Esophagus muscularis mucosa (tissue), 4 donors: ENCODE measurements around the gene LCK. TPM values are rescaled to one million over a fixed set of nuclear protein-coding genes. Genes with fewer than 3 reads are reported as not detected.

Source experiments
- DNase-seq: peaks from one replicate; pipeline ENCODE4 v3.0.0-alpha.2; 2017; ENCODE audit errors: extremely low spot score
- H3K27ac ChIP-seq, 4 donors: fragments of 200-600 bp; sonication (generic); replicated peaks in 1 of 4; 1 replicate in 3 of 4; 2 replicates in 1 of 4; pipeline ENCODE4 v1.5.1; 2016 to 2019; ENCODE audit warnings: mild to moderate bottlenecking in 1 of 4
- H3K27me3 ChIP-seq, 4 donors: fragments of 200-600 bp; sonication (generic); one replicate each; pipeline versions ENCODE4 v1.5.1 to v1.6.0; 2016 to 2019
- H3K36me3 ChIP-seq, 4 donors: fragments of 200-600 bp; sonication (generic); one replicate each; pipeline ENCODE4 v1.5.1; 2016 to 2019
- H3K4me1 ChIP-seq, 4 donors: fragments of 200-600 bp; sonication (generic); one replicate each; pipeline ENCODE4 v1.5.1; 2016 to 2019
- H3K4me3 ChIP-seq, 4 donors: fragments of 200-600 bp; sonication (generic); 1 replicate in 2 of 4; 2 replicates in 2 of 4; pipeline ENCODE4 v1.5.1; 2016 to 2019; ENCODE audit warnings: mild to moderate bottlenecking in 4 of 4, moderate library complexity in 1 of 4
- H3K9me3 ChIP-seq, 4 donors: fragments of 200-600 bp; sonication (generic); 1 replicate in 3 of 4; 2 replicates in 1 of 4; pipeline ENCODE4 v1.5.1; 2016 to 2019
- EP300 ChIP-seq: sonication (generic); formaldehyde crosslinking; IDR thresholded peaks from one replicate; pipeline ENCODE4 v1.6.1; 2017; ENCODE audit warnings: antibody characterized with exemption
- POLR2A ChIP-seq: fragments of 450-650 bp; IDR thresholded peaks from one replicate; pipeline ENCODE4 v1.6.1; 2017; ENCODE audit warnings: antibody characterized with exemption, moderate library complexity, mild to moderate bottlenecking, low read depth
- POLR2AphosphoS5 ChIP-seq, 2 donors: sonication (generic); formaldehyde crosslinking; IDR thresholded peaks; one replicate each; pipeline ENCODE4 v1.6.1; 2017; ENCODE audit warnings: antibody characterized with exemption in 2 of 2
- WGBS: methylation state at CpG from one replicate; pipeline ENCODE4 v1.1.5; 2018; 5-methylcytosine and 5-hydroxymethylcytosine counted together
- intact Hi-C: fragments of 100-400 bp; cut with DNase I; formaldehyde crosslinking; loops from one replicate; pipeline ENCODE4 v1.15.1; 2023
- total RNA-seq, 4 donors: library from RNA; depleted of rRNA; stranded (reverse); fragments of >200 nt; gene quantifications; one replicate each; pipeline versions ENCODE4 v1.1.0 to v1.2.1, GENCODE V29; 2016
- TF ChIP-seq, protein P1 (sequence below), 3 experiments: fragments of 200-600 bp in 2 of 3; fragments of 450-650 bp in 1 of 3; sonication (generic) in 2 of 3; IDR thresholded peaks; one replicate each; pipeline ENCODE4 v1.5.1; 2017 to 2019; ENCODE audit warnings: antibody characterized with exemption in 3 of 3, mild to moderate bottlenecking in 2 of 3, moderate library complexity in 1 of 3

Gene LCK
- total RNA-seq, 4 donors from 2014 or later: 0.42 to 2.8 (median 1.1) TPM

DNA sequence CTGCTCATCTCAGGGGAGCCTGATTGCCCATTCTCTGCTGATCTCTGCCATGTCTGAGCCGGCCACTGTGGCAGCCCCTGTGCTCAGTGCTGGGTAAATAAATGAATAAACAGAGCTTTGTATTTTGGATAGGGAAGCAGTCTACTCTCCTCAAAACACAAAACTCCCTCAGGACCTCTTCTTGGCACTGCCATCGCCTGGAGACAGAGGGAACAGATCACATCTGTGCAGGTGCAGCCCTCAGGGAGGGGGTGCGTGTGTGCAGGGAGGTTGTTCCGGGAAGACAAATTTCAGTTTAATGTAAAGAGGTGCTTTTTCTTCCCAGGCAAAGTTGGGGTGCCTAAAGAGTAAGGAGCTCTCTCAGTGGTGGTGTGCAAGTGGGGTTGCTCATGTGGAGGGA, 11.7 kb upstream of the LCK start:
- Histone ChIP-seq H3K9me3 (no peaks in the 10 kb centered on the region), H3K36me3 (peaks cover 0 to 9% (median 4%) of the 10 kb centered on the region in 4 donors), H3K4me1 (peaks cover 25 to 43% (median 34%) of the 10 kb centered on the region in 4 donors), H3K27me3 (no peaks in the 10 kb centered on the region), H3K27ac (peak overlapping the region; percentile 73 to 85 (median 82)), H3K4me3 (peak overlapping the region in 1 of 4 donors; percentile 67)
- DNase-seq: no peak
- intact Hi-C loops: no loop called here
- 71% methylated on average over 4 of the region's 4 CpGs for WGBS
- TF ChIP-seq POLR2A (no peak), POLR2AphosphoS5 (IDR thresholded peaks at IDR 0.05) (no peak), EP300 (no peak)
- TF ChIP-seq, protein P1, sequence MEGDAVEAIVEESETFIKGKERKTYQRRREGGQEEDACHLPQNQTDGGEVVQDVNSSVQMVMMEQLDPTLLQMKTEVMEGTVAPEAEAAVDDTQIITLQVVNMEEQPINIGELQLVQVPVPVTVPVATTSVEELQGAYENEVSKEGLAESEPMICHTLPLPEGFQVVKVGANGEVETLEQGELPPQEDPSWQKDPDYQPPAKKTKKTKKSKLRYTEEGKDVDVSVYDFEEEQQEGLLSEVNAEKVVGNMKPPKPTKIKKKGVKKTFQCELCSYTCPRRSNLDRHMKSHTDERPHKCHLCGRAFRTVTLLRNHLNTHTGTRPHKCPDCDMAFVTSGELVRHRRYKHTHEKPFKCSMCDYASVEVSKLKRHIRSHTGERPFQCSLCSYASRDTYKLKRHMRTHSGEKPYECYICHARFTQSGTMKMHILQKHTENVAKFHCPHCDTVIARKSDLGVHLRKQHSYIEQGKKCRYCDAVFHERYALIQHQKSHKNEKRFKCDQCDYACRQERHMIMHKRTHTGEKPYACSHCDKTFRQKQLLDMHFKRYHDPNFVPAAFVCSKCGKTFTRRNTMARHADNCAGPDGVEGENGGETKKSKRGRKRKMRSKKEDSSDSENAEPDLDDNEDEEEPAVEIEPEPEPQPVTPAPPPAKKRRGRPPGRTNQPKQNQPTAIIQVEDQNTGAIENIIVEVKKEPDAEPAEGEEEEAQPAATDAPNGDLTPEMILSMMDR (IDR thresholded peaks at IDR 0.05): no peak

DNA sequence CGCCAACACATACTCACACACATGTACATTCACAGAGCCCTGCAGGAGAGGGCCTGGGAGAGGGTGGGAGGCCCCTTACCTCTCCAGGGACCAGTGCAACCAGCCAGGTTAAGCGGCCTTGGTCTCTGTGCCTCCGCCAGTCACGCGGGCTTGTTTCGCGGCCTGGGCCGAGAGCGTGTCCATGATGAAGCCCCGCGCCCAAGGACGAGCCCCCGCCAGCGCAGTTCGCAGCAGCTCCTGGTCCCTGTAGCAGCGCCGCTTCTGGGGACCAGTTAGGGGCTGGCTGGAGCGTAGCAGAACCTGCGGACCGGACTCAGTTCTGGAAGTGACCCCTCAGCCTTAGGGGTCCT, 11.3 kb upstream of the LCK start:
- peak overlapping the region; percentile 63 to 67 (median 67) for H3K4me3 ChIP-seq
- H3K36me3 ChIP-seq: peaks cover 0 to 4% (median 2%) of the 10 kb centered on the region in 4 donors
- intact Hi-C loops: no loop called here
- TF ChIP-seq EP300: no peak
- TF ChIP-seq, protein P1 (IDR thresholded peaks at IDR 0.05): no peak
- TF ChIP-seq POLR2AphosphoS5 (IDR thresholded peaks at IDR 0.05): no peak
- TF ChIP-seq POLR2A: no peak
- H3K9me3 ChIP-seq: no peaks in the 10 kb centered on the region
- 89% methylated on average over 1 of the region's 20 CpGs for WGBS
- H3K4me1 ChIP-seq: peaks cover 25 to 43% (median 34%) of the 10 kb centered on the region in 4 donors
- H3K27me3 ChIP-seq: no peaks in the 10 kb centered on the region
- peak overlapping the region; percentile 73 to 85 (median 82) for H3K27ac ChIP-seq
- DNase-seq: no peak

DNA sequence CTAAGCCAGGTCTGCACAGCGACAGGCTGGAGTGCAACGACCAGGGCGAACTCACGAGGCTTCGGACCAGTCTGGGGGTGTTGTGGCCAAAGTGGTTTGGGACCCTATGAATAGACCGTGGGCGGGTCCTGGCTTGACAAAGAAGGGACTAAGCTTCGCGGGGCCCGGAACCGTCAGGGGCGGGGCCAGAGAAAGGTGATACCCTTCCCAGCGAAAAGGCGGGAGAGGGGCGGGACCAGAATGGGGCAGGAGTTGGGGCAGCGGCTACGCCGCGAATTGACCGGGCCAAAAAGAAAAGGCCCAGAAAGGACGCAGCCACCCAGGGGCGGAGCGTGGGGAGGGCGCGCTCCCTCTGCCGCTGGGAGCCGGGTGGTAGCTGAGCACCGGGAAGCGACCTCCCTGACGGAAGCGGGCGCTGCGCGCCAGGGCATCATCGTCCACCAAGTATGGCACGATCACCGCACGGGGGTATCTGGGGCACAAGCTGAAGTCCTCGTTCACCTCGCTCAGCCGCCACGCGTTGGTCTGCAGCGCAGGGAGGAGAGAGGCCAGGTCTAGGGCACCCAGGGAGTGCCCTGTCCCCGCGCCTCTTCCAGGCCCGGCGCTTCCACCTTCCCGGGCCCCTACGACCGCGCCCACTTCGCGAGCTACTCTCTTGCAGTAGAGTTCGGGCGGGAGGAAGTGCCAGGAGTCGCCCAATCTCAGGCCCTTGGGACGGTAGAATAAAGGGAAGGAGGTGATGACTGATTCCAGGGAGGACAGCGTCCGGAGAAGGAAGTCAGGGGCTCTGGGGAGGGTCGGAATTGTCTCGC, 10.7 kb upstream of the LCK start:
- no peak for DNase-seq
- Histone ChIP-seq H3K4me1 (peaks cover 25 to 43% (median 34%) of the 10 kb centered on the region in 4 donors), H3K27ac (peak overlapping the region; percentile 73 to 85 (median 82)), H3K4me3 (peak overlapping the region; percentile 63 to 67 (median 67)), H3K9me3 (no peaks in the 10 kb centered on the region), H3K36me3 (no peaks in the 10 kb centered on the region), H3K27me3 (no peaks in the 10 kb centered on the region)
- TF ChIP-seq EP300 (no peak), POLR2A (peak; percentile 26), POLR2AphosphoS5 (IDR thresholded peaks at IDR 0.05) (peak; percentile 64 to 86)
- TF ChIP-seq, protein P1 (IDR thresholded peaks at IDR 0.05): peak; percentile 5 to 43 (median 12)
- intact Hi-C loops: no loop called here
- 6% methylated on average over 29 of the region's 62 CpGs for whole genome bisulfite sequencing

DNA sequence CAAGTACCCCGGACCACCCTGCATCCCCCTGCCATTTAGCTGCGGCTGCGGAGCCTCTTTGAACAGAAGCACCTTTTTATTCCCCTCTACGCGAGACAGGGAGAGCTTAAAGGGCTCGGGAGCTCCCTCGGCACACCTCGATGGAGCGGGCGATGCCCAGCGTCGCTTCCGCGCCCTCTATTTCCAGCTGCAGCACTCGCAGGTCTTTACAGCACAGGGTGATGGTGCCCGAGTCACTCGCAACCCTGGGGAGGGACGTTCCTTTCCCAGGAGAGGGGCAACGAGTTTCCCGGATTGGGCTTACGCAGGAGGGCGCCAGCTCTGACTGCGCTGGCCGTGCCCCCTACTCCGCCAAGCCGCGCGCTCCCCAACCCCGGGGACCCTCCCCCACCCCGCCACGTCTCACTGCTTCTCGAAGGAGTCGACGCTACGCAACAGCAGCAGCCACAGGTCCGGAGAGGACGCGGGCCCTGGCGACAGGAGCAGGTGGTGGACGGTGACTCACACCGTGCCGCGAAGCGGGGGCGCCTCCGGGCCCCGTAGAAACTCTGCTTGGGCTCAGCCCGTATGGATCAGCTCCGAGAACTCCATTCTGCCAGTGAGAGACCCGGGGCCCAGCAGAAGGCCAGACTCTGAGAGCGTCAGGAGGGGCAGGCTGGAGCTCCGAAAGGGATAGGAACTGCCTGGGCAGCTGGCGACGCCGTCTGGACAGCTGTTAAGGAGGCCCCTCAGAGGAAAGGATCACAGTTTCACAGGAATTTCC, 9.9 kb upstream of the LCK start:
- Histone ChIP-seq H3K27me3 (no peaks in the 10 kb centered on the region), H3K36me3 (no peaks in the 10 kb centered on the region), H3K4me3 (peak overlapping the region; percentile 63 to 67 (median 67)), H3K9me3 (no peaks in the 10 kb centered on the region), H3K4me1 (peaks cover 28 to 47% (median 37%) of the 10 kb centered on the region in 4 donors), H3K27ac (peak overlapping the region; percentile 73 to 85 (median 82))
- DNase-seq: no peak
- intact Hi-C loops: no loop called here
- TF ChIP-seq POLR2AphosphoS5 (IDR thresholded peaks at IDR 0.05): peak; percentile 22 to 43
- TF ChIP-seq, protein P1 (IDR thresholded peaks at IDR 0.05): no peak
- WGBS: 3% methylated on average over 22 of the region's 55 CpGs
